Ovary (tissue), 3 donors: ENCODE results near the gene RBPJ.

Experiments used
- CTCF ChIP-seq, 3 donors: fragments of 450-650 bp in 2 of 3; fragments of 200-600 bp in 1 of 3; IDR thresholded peaks; one replicate each; pipeline versions ENCODE4 v1.5.1 to v1.8.0; 2016 to 2022; ENCODE audit warnings: antibody characterized with exemption in 3 of 3, mild to moderate bottlenecking in 1 of 3
- POLR2A ChIP-seq: fragments of 450-650 bp; IDR thresholded peaks from one replicate; pipeline ENCODE4 v1.6.1; 2017; ENCODE audit warnings: antibody characterized with exemption, mild to moderate bottlenecking, moderate library complexity
- donor health status: DM: no; HTN: no; CAD: no.

DNA sequence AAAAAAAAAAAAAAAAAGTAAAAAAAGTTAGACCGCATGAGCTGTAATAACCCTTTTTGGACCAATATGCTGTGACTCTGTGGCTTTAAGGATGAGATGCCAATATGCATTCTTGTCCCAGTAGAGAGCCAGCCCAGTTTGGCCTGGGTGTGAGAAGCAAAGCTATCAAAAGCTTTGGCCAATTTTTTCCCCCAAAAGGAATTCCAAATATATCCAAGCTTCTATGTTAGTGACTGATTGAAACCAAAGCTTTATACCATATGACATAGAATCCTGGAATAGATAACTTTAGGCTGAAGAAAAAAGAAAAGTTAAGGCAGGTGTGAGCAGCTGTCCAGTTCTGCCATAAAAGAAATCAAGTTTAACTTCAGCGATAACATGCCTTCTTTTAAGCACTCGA is 30.5 kb upstream of the RBPJ start:
- TF ChIP-seq POLR2A = no peak
- TF ChIP-seq CTCF (IDR thresholded peaks at IDR 0.05) = no peak
